HepG2 (cell line): Measurements from ENCODE around the gene ATP8A1.

Source experiments
- POLR2A ChIP-seq, 2 experiments: IDR thresholded peaks; 2 replicates each; pipeline ENCODE4 v1.6.1; 2011; ENCODE audit warnings: low read depth in 2 of 2, low read length in 2 of 2, mild to moderate bottlenecking in 1 of 2, moderate library complexity in 1 of 2; ENCODE audit not compliant: insufficient read depth in 1 of 2
- TF ChIP-seq, protein P1 (sequence below): sonication (generic); formaldehyde crosslinking; IDR thresholded peaks from 2 replicates; pipeline ENCODE4 v1.5.0; 2020; ENCODE audit warnings: mild to moderate bottlenecking, missing genetic modification reagents, moderate library complexity
- TF ChIP-seq, protein P2 (sequence below): sonication (generic); formaldehyde crosslinking; IDR thresholded peaks from 2 replicates; pipeline ENCODE4 v1.4.0; 2020; ENCODE audit warnings: low read depth, mild to moderate bottlenecking, missing genetic modification reagents
- TF ChIP-seq, protein P3 (sequence below): sonication (generic); formaldehyde crosslinking; IDR thresholded peaks from 2 replicates; pipeline ENCODE4 v1.8.1; 2023; ENCODE audit warnings: mild to moderate bottlenecking, missing genetic modification reagents

DNA sequence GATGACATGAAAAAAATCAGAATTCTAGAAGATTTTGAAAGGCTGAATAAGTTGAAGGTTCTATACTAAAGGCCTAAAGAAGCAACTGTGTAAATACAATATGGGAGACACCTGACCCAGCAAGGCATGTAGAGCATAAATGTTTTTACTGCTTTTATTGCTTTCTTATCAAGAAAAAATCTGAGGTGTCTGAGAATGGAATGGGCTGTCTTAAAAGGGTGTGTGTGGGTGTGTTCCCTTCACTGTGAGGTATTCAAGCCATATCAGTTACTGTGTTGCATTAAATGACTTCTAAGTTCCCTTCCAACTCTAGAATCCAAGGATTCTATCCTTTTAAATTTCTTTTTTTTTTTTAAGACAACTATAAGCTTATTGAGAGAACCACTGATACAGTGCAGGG, 15.7 kb downstream of the ATP8A1 start:
- TF ChIP-seq, protein P1, sequence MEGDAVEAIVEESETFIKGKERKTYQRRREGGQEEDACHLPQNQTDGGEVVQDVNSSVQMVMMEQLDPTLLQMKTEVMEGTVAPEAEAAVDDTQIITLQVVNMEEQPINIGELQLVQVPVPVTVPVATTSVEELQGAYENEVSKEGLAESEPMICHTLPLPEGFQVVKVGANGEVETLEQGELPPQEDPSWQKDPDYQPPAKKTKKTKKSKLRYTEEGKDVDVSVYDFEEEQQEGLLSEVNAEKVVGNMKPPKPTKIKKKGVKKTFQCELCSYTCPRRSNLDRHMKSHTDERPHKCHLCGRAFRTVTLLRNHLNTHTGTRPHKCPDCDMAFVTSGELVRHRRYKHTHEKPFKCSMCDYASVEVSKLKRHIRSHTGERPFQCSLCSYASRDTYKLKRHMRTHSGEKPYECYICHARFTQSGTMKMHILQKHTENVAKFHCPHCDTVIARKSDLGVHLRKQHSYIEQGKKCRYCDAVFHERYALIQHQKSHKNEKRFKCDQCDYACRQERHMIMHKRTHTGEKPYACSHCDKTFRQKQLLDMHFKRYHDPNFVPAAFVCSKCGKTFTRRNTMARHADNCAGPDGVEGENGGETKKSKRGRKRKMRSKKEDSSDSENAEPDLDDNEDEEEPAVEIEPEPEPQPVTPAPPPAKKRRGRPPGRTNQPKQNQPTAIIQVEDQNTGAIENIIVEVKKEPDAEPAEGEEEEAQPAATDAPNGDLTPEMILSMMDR (CRISPR knock-in tag) = no peak
- TF ChIP-seq, protein P2, sequence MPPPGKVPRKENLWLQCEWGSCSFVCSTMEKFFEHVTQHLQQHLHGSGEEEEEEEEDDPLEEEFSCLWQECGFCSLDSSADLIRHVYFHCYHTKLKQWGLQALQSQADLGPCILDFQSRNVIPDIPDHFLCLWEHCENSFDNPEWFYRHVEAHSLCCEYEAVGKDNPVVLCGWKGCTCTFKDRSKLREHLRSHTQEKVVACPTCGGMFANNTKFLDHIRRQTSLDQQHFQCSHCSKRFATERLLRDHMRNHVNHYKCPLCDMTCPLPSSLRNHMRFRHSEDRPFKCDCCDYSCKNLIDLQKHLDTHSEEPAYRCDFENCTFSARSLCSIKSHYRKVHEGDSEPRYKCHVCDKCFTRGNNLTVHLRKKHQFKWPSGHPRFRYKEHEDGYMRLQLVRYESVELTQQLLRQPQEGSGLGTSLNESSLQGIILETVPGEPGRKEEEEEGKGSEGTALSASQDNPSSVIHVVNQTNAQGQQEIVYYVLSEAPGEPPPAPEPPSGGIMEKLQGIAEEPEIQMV = no peak
- TF ChIP-seq, protein P3, sequence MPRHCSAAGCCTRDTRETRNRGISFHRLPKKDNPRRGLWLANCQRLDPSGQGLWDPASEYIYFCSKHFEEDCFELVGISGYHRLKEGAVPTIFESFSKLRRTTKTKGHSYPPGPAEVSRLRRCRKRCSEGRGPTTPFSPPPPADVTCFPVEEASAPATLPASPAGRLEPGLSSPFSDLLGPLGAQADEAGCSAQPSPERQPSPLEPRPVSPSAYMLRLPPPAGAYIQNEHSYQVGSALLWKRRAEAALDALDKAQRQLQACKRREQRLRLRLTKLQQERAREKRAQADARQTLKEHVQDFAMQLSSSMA = no peak
- no peak for TF ChIP-seq POLR2A (IDR thresholded peaks at IDR 0.05; ENCODE audit: insufficient read depth in 1 of 2, low read depth in 2 of 2, low read length in 2 of 2)
